Mesenchymal stem cell (in vitro differentiated cells and primary cell): ENCODE results near the gene FBXO9.

ENCODE experiments used
- DNase-seq: peaks from one replicate; pipeline ENCODE4 v3.0.0-alpha.2; 2013
- H2AFZ ChIP-seq: one replicate; pipeline ENCODE4 v1.6.1; 2013; ENCODE audit warnings: low read depth, mild to moderate bottlenecking, control low read depth, inconsistent platforms, low read length, moderate library complexity
- H2AK5ac ChIP-seq: 2 replicates; pipeline ENCODE4 v1.6.1; 2013; ENCODE audit warnings: low read length, moderate library complexity, mild to moderate bottlenecking, inconsistent platforms; ENCODE audit not compliant: severe bottlenecking
- H2BK120ac ChIP-seq: one replicate; pipeline ENCODE4 v1.6.1; 2013; ENCODE audit warnings: low read depth, mild to moderate bottlenecking, inconsistent platforms, low read length, moderate library complexity
- H2BK12ac ChIP-seq, 2 experiments: one replicate each; pipeline ENCODE4 v1.6.1; 2013; ENCODE audit warnings: inconsistent platforms in 2 of 2, low read length in 2 of 2, mild to moderate bottlenecking in 2 of 2, moderate library complexity in 2 of 2, control low read depth in 1 of 2
- H2BK15ac ChIP-seq: one replicate; pipeline ENCODE4 v1.6.1; 2013; ENCODE audit warnings: mild to moderate bottlenecking, low read depth, inconsistent platforms; ENCODE audit not compliant: poor library complexity, severe bottlenecking
- H2BK5ac ChIP-seq: 2 replicates; pipeline ENCODE4 v1.6.1; 2013; ENCODE audit warnings: low read depth, mild to moderate bottlenecking, low read length, control low read depth, inconsistent platforms; ENCODE audit not compliant: poor library complexity, severe bottlenecking
- H3K14ac ChIP-seq, 2 experiments: one replicate each; pipeline ENCODE4 v1.6.1; 2013; ENCODE audit warnings: inconsistent platforms in 2 of 2, low read length in 2 of 2, control low read depth in 1 of 2, mild to moderate bottlenecking in 1 of 2, moderate library complexity in 1 of 2
- H3K18ac ChIP-seq, 2 experiments: one replicate each; pipeline ENCODE4 v1.6.1; 2013; ENCODE audit warnings: inconsistent platforms in 2 of 2, low read length in 2 of 2, control low read depth in 1 of 2, low read depth in 1 of 2, mild to moderate bottlenecking in 1 of 2
- H3K23ac ChIP-seq, 2 experiments: one replicate each; pipeline ENCODE4 v1.6.1; 2013; ENCODE audit warnings: inconsistent platforms in 2 of 2, low read length in 2 of 2, mild to moderate bottlenecking in 2 of 2, moderate library complexity in 2 of 2, control low read depth in 1 of 2
- H3K27ac ChIP-seq: 2 replicates; pipeline ENCODE4 v1.5.1; 2013; ENCODE audit warnings: mild to moderate bottlenecking, moderate library complexity, low read length, control low read depth, inconsistent platforms; ENCODE audit not compliant: poor library complexity, severe bottlenecking
- H3K27me3 ChIP-seq, 2 experiments: 2 replicates each; pipeline versions ENCODE4 v1.6.1 to v1.7.0; 2013; ENCODE audit warnings: low read length in 2 of 2, mild to moderate bottlenecking in 2 of 2, moderate library complexity in 2 of 2, control low read depth in 1 of 2, inconsistent platforms in 1 of 2; ENCODE audit not compliant: control insufficient read depth in 1 of 2, insufficient read depth in 1 of 2
- H3K36me3 ChIP-seq, 2 experiments: 2 replicates each; pipeline versions ENCODE4 v1.6.1 to v1.7.0; 2013; ENCODE audit warnings: low read length in 2 of 2, control low read depth in 1 of 2, inconsistent platforms in 1 of 2, low read depth in 1 of 2, mild to moderate bottlenecking in 1 of 2; ENCODE audit not compliant: insufficient read depth in 2 of 2, control insufficient read depth in 1 of 2
- H3K4ac ChIP-seq, 2 experiments: one replicate each; pipeline ENCODE4 v1.6.1; 2013; ENCODE audit warnings: inconsistent platforms in 2 of 2, low read length in 2 of 2, mild to moderate bottlenecking in 2 of 2, moderate library complexity in 2 of 2, control low read depth in 1 of 2, low read depth in 1 of 2
- H3K4me1 ChIP-seq: 2 replicates; pipeline ENCODE4 v1.6.1; 2013; ENCODE audit warnings: low read depth, low read length, control low read depth; ENCODE audit not compliant: control insufficient read depth, insufficient read depth
- H3K4me2 ChIP-seq: 2 replicates; pipeline ENCODE4 v1.6.1; 2013; ENCODE audit warnings: low read length, mild to moderate bottlenecking, inconsistent platforms; ENCODE audit not compliant: poor library complexity, severe bottlenecking
- H3K4me3 ChIP-seq, 2 experiments: 2 replicates each; pipeline versions ENCODE4 v1.5.1 to v1.7.0; 2013; ENCODE audit warnings: low read length in 2 of 2, mild to moderate bottlenecking in 2 of 2, control low read depth in 1 of 2, low read depth in 1 of 2; ENCODE audit not compliant: insufficient read depth in 1 of 2
- H3K79me1 ChIP-seq: replicated peaks from 2 replicates; pipeline ENCODE4 v1.6.1; 2013; ENCODE audit warnings: mild to moderate bottlenecking, control low read depth, low read length, inconsistent platforms; ENCODE audit not compliant: poor library complexity, severe bottlenecking
- H3K9ac ChIP-seq: 2 replicates; pipeline ENCODE4 v1.7.0; 2013; ENCODE audit warnings: mild to moderate bottlenecking, low read length, moderate library complexity
- H3K9me3 ChIP-seq: 2 replicates; pipeline ENCODE4 v1.7.0; 2013; ENCODE audit warnings: mild to moderate bottlenecking, low read length; ENCODE audit not compliant: control insufficient read depth
- H4K8ac ChIP-seq: one replicate; pipeline ENCODE4 v1.6.1; 2013; ENCODE audit warnings: inconsistent platforms, mild to moderate bottlenecking, low read length, moderate library complexity
- H4K91ac ChIP-seq: one replicate; pipeline ENCODE4 v1.6.1; 2013; ENCODE audit warnings: mild to moderate bottlenecking, low read length, inconsistent platforms
- WGBS: methylation state at CpG from one replicate; pipeline ENCODE4 v1.1.7; 2013; ENCODE audit warnings: mixed read lengths; 5-methylcytosine and 5-hydroxymethylcytosine counted together

FBXO9 gene

DNA sequence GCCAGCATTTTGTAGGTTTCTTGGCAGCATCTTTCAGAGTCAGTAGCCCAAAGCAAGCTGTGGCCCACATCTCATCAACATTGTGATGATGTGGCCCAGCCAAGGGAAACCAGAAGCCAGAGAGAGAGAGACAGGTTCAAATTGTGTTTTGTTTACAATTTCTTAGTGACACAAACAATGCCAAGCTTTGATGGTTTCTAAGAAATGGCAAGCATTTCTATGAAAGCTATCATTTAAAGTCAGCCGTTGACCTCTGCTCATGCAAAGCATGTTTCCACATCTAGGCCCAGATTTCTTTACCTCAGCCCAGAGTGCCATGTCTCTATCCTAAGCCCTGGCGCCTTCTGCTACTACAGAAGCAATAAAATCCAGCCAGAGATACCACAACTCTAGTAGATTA is 50.5 kb downstream of the FBXO9 start:
- H2BK15ac ChIP-seq = no peak overlapping the region
- no peak overlapping the region for H3K9ac ChIP-seq
- H3K4ac ChIP-seq = no peak overlapping the region
- no peaks in the 10 kb centered on the region for H3K36me3 ChIP-seq
- no peak overlapping the region for H4K91ac ChIP-seq
- H3K4me3 ChIP-seq = no peak overlapping the region
- H3K23ac ChIP-seq = no peak overlapping the region
- H2BK120ac ChIP-seq = no peak overlapping the region
- no peak overlapping the region for H3K4me2 ChIP-seq
- no peak overlapping the region for H2BK12ac ChIP-seq
- peaks cover 3% of the 10 kb centered on the region for H3K9me3 ChIP-seq
- H2BK5ac ChIP-seq = no peak overlapping the region
- H2AK5ac ChIP-seq = no peak overlapping the region
- no peak overlapping the region for H3K14ac ChIP-seq
- no peak for DNase-seq
- H3K4me1 ChIP-seq = peaks cover 3% of the 10 kb centered on the region
- no peaks in the 10 kb centered on the region for H3K79me1 ChIP-seq
- no peak overlapping the region for H3K18ac ChIP-seq
- H4K8ac ChIP-seq = no peak overlapping the region
- no peak overlapping the region for H2AFZ ChIP-seq
- WGBS = 94% methylated on average over 1 of the region's 2 CpGs
- no peak overlapping the region for H3K27ac ChIP-seq
- H3K27me3 ChIP-seq = no peaks in the 10 kb centered on the region

DNA sequence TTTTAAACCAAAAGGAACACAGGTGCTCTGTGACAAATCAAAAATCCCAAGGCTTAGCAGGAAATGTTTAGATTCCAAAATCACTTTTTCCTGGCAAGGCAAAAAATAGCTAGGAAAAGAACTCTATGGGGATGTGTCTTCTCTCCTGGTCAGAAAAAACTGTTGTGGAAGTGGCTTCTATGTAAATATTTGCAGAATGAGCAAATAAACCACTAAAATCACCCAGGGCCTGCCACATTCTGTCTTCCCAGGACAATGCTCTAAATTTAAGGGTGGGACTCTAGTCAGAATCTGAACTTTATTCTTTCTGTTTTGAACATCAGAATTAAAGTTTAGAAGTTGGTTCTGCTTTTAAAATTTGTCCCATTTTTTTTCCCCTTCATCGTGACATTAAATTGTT is 54.1 kb downstream of the FBXO9 start:
- Histone ChIP-seq H3K36me3 (no peaks in the 10 kb centered on the region), H4K8ac (no peak overlapping the region), H3K14ac (no peak overlapping the region), H3K9ac (peak overlapping the region; percentile 66), H3K9me3 (peaks cover 3% of the 10 kb centered on the region), H3K23ac (no peak overlapping the region), H3K4me2 (no peak overlapping the region), H3K27ac (no peak overlapping the region), H3K27me3 (no peaks in the 10 kb centered on the region), H2AK5ac (no peak overlapping the region), H3K18ac (no peak overlapping the region), H2BK12ac (no peak overlapping the region), H2BK5ac (no peak overlapping the region), H2BK120ac (no peak overlapping the region), H3K79me1 (no peaks in the 10 kb centered on the region), H4K91ac (no peak overlapping the region), H3K4ac (no peak overlapping the region), H2AFZ (no peak overlapping the region), H2BK15ac (no peak overlapping the region), H3K4me1 (peaks cover 3% of the 10 kb centered on the region), H3K4me3 (no peak overlapping the region)
- peak; percentile 71 for DNase-seq
- WGBS = 62% methylated on average over 1 of the region's 1 CpG

DNA sequence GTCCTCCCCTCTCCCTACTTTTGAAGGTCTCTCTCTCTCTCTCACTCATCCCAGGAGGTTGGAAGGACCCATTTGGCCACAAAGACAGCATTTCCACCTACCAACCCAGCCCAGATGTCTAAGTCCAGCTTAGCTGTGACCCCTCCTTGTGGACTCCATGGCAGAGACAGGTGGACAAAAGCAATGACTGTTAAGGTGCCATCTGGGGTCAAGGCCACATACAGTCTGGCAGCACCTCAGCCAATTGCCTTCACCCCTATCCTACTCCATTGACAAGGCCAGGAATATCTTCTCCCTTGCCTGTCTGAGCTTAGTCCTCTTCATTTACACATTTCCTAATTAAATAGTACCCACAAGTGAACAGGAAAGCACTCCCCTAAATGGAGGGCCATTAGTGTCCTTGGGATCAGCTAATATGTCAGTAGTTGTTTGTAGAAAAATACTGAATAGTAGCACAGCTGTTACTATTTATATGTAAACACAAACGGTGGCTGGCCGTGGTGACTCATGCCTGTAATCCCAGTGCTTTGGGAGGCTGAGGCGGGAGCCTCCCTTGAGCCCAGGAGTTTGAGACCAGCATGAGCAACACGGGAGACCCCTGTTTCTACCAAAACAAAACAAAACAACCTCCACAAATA is 54.7 kb downstream of the FBXO9 start:
- Histone ChIP-seq H3K14ac (peak overlapping the region in 1 of 2 experiments; percentile 87), H3K9ac (peak overlapping the region; percentile 66), H2AFZ (no peak overlapping the region), H3K9me3 (peaks cover 2% of the 10 kb centered on the region), H3K23ac (no peak overlapping the region), H4K91ac (no peak overlapping the region), H3K4ac (no peak overlapping the region), H3K27ac (no peak overlapping the region), H2BK5ac (no peak overlapping the region), H3K18ac (peak overlapping the region; percentile 73 to 86), H3K4me2 (no peak overlapping the region), H2BK120ac (no peak overlapping the region), H4K8ac (peak overlapping the region; percentile 4), H3K36me3 (no peaks in the 10 kb centered on the region), H2AK5ac (no peak overlapping the region), H3K27me3 (no peaks in the 10 kb centered on the region), H2BK15ac (no peak overlapping the region), H3K79me1 (no peaks in the 10 kb centered on the region), H3K4me3 (no peak overlapping the region), H2BK12ac (peak overlapping the region in 1 of 2 experiments; percentile 51), H3K4me1 (peaks cover 3% of the 10 kb centered on the region)
- WGBS = 0% methylated on average over 3 of the region's 4 CpGs
- peak; percentile 89 for DNase-seq

DNA sequence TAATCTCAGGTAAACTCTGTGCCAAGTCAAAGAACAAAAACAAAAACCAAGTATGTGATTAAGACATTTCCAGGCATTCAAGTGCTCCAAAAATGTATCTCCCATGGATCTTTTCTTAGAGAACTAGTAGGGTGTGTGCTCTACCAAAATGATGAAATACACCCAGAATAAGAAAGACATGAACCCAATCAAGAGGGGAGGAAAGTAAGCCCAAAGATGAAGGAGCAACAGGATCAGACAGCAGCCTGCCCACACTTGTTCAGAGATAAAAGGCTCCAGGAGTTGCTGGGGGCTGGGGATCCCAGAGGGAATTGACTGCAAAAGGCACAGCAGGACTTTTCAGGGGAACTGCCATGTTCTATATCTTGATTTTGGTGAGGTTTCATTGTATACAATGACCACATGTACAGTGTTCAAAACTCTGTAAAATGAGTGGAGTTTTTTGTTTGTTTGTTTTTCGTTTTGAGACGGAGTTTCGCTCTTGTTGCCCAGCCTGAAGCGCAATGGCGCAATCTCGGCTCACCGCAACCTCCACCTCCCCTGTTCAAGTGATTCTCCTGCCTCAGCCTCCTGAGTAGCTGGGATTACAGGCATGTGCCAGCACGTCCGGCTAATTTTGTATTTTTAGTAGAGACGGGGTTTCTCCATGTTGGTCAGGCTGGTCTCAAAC is 59.1 kb downstream of the FBXO9 start:
- H3K4me2 ChIP-seq = no peak overlapping the region
- H2BK5ac ChIP-seq = no peak overlapping the region
- no peak overlapping the region for H2AK5ac ChIP-seq
- no peak for DNase-seq
- H3K9ac ChIP-seq = no peak overlapping the region
- no peak overlapping the region for H2BK12ac ChIP-seq
- no peak overlapping the region for H3K4me3 ChIP-seq
- H3K4ac ChIP-seq = no peak overlapping the region
- H2BK120ac ChIP-seq = no peak overlapping the region
- H2BK15ac ChIP-seq = no peak overlapping the region
- H3K4me1 ChIP-seq = peaks cover 7% of the 10 kb centered on the region
- no peak overlapping the region for H3K18ac ChIP-seq
- no peak overlapping the region for H3K27ac ChIP-seq
- H3K9me3 ChIP-seq = no peaks in the 10 kb centered on the region
- H2AFZ ChIP-seq = no peak overlapping the region
- 96% methylated on average over 10 of the region's 10 CpGs for WGBS
- no peaks in the 10 kb centered on the region for H3K79me1 ChIP-seq
- H3K27me3 ChIP-seq = peaks cover 0 to 15% of the 10 kb centered on the region in 2 experiments
- H4K91ac ChIP-seq = no peak overlapping the region
- no peak overlapping the region for H4K8ac ChIP-seq
- no peaks in the 10 kb centered on the region for H3K36me3 ChIP-seq
- H3K14ac ChIP-seq = no peak overlapping the region
- no peak overlapping the region for H3K23ac ChIP-seq
